Spleen (tissue), 7 donors: ENCODE measurements around the gene CDK14.

ENCODE experiments used
- CTCF ChIP-seq, 11 experiments: fragments of 200-600 bp in 7 of 11; fragments of 450-650 bp in 4 of 11; sonication (generic) in 4 of 11; IDR thresholded peaks in 8 of 11; conservative IDR thresholded peaks in 3 of 11; 1 replicate in 7 of 11; 2 replicates in 4 of 11; pipeline versions ENCODE4 v1.4.0 to v1.8.0; 2016 to 2021; ENCODE audit warnings: antibody characterized with exemption in 11 of 11, inconsistent platforms in 4 of 11, mild to moderate bottlenecking in 1 of 11
- POLR2A ChIP-seq, 3 donors: fragments of 450-650 bp; IDR thresholded peaks; one replicate each; pipeline ENCODE4 v1.5.1; 2017; ENCODE audit warnings: antibody characterized with exemption in 3 of 3, mild to moderate bottlenecking in 1 of 3
- POLR2AphosphoS5 ChIP-seq, 3 donors: sonication (generic); formaldehyde crosslinking; IDR thresholded peaks; one replicate each; pipeline ENCODE4 v1.5.1; 2017; ENCODE audit warnings: antibody characterized with exemption in 3 of 3
- donor health status: DM: no; HTN: no; CAD: no; lungs with moderate emphysema.
- donor health status: DM: no; HTN: no; CAD: no.
- donor health status: DM: no; HTN: no; CAD: no.

GRCh38 chr7:90681336-90682022, 85.4 kb downstream of the CDK14 start:
- no peak for TF ChIP-seq POLR2A (IDR thresholded peaks at IDR 0.05)
- no peak for TF ChIP-seq CTCF (IDR thresholded peaks at IDR 0.05 in 8 of 11, conservative IDR thresholded peaks at IDR 0.05 in 3 of 11)
- no peak for TF ChIP-seq POLR2AphosphoS5 (IDR thresholded peaks at IDR 0.05)
